ENCODE measurements around the gene DLX1.
"Not testable (repeated sequence)": the region's sequence is repeated elsewhere in the genome, so short reads cannot be mapped to it uniquely, and the experiment has no call there.

Gene DLX1

GRCh38 chr2:172085460-172086159, at the start of gene DLX1:
Gene DLX1, plus strand, starts transcription at chr2:172085507. Its CDS starts 171 bp downstream, at chr2:172085678.
- DNase-seq = no peak

- DNase-seq = no peak
Observed at GRCh38 chr2:172038121-172038520, 47.2 kb upstream of the DLX1 start.

DNA sequence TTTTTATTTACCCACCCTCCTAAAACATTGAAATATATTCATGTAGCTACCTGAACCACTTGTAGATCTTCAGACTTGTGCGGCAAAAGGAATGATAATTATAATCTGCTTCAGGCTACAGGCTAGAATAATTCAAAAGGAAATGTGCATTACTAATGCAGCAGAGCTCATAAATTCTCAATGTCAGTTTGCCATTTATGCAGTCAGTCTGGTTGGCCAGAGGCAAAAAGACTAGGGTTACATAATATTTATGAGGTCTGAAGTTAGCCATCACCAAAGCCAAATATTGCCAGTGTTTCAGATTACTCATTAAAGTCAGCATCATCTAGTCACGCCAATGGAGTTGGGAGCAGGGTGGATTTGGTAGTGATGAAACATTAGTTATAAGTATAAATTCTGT, 46.7 kb upstream of the DLX1 start:
- DNase-seq = no peak

DNA sequence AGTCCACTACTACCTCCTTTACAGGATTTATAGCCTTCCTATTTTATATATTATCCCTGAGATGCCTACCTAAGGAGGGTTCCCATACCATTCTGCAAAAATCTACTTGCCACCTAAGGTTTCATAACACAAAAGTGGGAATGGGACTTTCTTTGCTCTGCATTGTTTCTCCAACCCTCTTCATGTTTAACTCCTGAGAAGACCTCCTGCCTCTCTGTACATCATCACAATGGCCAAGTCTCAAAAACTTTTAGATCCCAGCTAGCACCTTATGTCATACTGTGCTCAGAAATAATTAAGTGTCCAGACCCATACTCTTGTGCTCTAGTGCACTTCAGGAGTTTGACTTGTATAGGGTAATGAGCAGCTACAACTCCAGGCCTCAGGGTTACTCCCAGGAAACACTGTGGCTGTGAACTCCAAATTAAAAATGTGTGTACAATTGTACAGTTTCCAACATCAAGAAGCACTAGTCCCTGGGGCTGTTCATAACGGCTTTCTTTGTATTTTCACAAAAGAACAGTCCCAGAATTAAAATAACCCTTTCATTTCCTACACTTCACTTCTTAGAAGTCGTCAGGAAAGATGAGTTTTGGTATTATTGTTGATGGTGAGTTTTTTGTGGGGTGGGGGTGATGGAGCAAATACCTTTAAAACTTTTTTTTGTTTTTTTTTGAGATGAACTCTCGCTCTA, 46.1 kb upstream of the DLX1 start:
- DNase-seq = no peak

DNA sequence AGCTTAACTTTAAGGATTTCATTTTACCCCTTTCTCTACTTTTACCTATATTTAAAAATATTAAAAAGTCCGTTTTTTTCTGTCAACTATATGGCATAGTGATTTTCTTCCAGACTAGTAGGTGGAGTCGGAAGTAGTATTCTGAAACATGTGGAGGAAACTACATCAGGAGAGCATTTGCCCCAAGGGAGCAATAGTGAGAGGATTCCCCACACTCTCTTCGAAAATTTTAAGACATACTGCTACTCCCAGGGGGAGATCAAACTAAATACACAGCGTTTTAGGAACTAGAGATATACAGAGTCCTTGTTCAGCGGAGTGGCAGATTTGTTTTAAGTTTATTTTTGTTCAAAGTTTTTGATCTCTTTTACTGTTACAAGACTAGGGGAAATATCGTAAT, 45.0 kb upstream of the DLX1 start:
- no peak for DNase-seq

DNA sequence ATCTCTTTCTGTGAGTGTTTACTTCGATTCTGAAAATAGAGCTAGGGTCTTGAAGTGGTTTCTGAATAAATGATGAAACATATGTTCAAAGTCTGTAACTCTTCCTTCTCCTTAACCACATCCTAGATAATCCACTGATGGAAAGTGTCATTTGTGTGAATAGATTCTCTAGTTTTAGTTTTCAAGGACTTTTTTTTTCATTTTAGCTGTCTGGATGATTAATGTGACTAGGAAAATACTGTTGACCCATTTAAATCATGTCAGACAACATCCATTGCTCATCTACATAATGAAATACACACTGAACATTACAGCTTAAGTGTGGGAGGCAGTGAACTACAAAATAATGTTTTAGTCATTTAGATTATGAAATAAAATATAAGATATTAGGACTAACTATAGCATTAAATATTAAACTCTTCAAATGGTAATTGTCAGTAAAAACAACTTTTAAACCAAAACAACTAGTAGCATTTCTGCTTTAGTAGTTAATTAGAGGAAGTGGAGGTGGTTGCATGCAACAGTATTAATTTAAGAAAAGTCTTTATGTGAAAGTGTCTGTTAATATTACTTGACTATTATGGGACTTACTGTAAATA, 39.1 kb upstream of the DLX1 start:
- DNase-seq = no peak

DNA sequence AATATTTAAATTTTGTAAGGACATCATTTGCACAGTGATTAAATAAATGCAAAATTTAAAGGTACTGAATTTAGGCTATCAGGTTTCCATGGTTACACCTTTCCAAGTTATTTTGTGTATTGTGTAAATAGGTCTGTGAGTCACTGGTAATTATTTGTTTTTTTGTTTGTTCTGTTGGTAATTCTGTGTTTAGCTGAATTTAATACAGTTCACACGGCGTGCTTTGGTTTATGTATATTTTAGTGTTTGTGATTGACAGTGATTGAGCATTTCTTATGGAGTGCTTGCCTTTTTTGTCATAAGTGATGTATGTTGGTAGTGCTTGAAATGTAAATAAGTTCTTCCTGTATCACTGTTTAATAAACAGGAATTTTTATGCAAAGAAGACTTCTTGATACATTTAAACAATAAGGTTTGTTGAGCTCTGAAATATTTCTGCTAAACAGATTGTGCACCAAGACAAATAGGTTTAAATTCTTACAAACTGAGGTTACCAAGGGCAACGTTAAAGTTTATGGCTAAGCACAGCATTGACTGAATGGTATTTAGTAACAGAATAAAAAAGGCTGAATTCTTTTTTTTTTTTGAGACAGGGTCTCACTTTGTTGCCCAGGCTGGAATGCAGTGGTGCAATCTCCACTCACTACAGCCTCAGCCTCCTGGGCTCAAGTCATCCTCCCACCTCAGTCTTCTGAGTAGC, 38.3 kb upstream of the DLX1 start:
- DNase-seq = no peak

GRCh38 chr2:172047566-172048507, 37.5 kb upstream of the DLX1 start:
- DNase-seq = no peak

DNA sequence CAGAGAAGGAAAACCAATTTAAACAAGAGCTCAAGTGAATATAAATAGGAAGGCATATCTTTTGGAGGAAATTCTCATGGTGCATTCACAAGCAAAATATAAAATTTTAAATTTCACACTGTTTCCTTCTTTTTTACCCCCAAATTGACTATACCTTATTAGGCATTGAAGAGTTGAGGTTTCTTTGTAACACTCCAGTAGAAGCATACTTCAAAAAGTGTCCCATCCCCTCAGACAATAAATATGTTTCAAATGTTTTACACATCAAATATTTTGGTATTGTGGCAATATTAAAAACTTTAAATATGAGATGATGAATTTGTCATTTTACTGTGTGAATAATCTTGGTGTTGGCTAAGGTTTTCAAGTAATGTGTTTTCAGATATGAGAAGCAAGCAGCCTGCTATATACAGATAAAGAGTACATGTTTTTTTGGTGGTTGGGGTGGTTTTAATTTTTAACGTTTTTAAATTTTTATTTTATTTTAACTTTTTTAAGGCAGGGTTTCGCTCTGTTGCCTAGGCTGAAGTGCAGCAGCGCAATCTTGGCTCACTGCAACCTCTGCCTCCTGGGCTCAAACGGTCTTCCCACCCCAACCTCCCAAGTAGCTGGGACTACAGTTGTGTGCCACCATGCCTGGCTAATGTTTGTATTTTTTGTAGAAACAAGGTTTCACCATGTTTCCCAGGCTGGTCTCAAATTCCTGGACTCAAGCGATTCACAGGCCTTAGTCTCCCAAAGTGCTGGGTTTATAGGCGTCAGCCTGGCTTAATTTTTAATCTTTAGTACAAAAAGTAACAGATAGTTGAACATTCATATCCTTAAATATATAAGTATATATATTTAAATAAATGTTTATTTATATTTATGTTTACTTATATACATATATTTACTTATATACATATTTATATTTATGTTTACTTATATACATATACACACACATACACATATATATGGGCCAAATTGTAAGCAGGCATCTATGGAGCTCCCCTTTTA, 36.5 kb upstream of the DLX1 start:
- DNase-seq = no peak

- DNase-seq = no peak
Observed at GRCh38 chr2:172049567-172050120, 35.7 kb upstream of the DLX1 start.

DNA sequence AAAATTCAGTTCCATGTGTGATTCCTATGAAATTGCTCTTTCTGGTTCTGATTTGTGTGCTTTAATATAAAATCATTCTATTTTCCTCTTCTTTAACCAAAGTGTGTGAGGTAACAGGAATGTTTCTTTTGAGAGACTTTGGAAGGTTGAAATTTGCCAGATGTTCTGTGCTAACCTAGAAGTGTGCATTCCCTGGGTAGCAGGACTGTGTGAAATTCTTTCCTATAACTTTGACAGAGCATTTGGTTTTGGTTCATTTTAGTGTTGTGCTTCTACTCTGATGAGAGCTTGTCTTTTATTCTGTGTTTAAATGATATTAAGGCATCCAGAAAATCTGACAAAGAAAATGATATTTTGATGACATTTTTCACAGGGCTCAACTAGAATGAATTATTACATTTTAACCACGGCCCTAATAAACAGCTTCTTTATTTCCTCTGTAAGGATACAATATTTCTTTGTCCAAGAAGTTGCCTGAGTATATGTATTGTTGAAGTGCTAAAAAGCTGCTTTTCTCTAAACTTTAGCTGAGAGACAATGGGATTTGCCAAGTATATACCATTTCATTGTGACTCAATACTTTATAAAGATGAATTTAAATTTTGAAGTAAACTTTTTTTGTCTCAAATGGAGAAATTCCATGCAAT, 34.7 kb upstream of the DLX1 start:
- no peak for DNase-seq

- no peak for DNase-seq
Observed at GRCh38 chr2:172052000-172052983, 33.0 kb upstream of the DLX1 start.

- DNase-seq = no peak
Observed at GRCh38 chr2:172053486-172053885, 31.8 kb upstream of the DLX1 start.

DNA sequence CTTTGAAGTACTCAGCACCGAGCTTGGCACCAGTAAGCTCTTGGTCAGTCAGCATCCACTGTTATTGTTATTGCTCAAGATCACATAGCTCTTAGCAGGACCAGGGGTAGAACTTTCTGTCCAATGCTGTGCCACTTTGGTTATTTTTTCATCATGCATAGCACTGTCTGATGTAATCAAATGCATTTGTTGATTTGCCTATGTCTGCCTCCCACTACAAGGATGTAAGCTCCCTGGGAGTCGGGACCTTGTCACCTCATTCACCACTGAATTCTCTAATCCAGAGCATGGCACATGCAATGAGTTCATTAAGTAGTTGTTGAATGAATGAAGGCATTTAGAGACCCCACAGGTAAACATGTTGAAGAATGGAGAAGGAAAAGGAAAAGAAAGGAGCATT, 29.0 kb upstream of the DLX1 start:
- no peak for DNase-seq

DNA sequence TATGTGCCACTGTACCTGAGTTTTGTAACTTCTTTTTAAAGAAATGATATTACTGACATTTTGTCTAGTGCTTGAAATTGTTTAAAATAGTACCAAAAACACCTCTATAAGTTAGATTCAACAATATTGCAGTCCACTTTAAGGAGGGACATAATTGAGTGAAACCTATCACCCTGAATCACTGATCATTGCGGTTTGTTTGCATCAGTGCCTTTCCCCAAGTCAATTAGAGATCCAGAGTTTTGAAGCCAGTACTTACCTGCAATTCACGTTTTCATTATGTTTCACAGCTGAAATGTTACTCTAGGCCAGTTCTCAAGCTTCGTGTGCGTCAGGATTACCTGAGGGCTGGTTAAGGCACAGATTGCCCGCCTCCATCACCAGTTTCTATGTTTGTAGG, 26.6 kb upstream of the DLX1 start:
- DNase-seq = no peak

DNA sequence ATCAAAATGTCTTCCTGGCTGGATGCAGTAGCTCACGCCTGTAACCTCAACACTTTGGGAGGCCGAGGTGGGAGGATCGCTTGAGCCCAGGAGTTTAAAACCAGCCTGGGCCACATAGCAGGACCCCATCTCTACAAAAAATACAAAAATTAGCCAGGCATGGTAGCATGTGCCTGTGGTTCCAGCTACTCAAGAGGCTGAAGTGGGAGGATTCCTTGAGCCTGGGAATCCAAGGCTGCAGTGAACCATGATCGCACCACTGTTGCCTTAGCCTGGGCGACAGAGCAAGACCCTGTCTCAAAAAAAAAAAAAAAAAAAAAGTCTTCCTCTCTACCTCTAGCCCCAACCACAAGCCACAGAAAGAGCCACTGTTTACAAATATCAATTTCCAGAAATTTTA, 25.2 kb upstream of the DLX1 start:
- not testable (repeated sequence) for DNase-seq

- DNase-seq = no peak
Observed at GRCh38 chr2:172062402-172063004, 22.8 kb upstream of the DLX1 start.

- DNase-seq = no peak
Observed at GRCh38 chr2:172063446-172063845, 21.9 kb upstream of the DLX1 start.

DNA sequence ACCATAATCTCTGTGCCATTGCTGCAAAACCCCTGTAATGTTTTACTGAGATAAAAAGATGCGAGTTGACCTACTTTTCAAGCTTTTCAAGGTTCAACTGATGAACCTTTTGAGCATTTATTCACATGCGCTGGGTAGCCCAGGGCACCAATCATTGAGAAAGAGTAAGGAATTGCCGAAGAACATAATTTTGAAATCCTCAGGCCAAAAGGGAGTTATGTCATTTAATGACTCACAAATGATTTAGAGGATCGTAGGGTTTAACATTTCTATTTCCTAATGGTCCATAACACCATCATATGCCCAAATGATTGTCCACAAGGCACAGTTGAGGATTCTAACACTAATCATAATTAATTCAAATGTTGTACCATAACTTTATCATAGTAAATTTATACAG, 20.2 kb upstream of the DLX1 start:
- DNase-seq = no peak

All from activated effector memory CD4-positive, alpha-beta T cell treated with Interleukin-2 at 50 U/mL for 16 hours (primary cell).